ENCODE results near the gene TBC1D9B.

DNA sequence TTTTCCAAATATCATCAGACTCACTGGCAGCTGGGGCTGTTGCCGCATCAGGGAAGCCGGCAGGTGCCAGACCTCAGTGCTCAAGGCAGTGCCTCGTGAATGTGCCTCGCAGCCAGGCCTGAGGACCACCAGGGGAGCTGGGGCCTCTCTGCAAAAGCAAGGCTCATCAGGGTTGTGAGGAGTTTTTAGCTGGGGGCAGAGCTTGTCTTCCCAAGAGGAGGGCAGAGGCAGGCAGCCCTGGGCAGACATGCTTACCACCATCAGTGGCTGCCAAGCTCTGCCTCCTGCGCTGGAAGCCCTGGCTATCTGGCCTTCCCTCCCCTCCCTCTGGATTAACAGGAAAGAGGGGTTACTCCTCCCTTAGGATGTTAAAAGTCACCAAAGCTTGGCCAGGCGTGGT lies 8.8 kb upstream of the TBC1D9B start:
- TF ChIP-seq, protein P1, sequence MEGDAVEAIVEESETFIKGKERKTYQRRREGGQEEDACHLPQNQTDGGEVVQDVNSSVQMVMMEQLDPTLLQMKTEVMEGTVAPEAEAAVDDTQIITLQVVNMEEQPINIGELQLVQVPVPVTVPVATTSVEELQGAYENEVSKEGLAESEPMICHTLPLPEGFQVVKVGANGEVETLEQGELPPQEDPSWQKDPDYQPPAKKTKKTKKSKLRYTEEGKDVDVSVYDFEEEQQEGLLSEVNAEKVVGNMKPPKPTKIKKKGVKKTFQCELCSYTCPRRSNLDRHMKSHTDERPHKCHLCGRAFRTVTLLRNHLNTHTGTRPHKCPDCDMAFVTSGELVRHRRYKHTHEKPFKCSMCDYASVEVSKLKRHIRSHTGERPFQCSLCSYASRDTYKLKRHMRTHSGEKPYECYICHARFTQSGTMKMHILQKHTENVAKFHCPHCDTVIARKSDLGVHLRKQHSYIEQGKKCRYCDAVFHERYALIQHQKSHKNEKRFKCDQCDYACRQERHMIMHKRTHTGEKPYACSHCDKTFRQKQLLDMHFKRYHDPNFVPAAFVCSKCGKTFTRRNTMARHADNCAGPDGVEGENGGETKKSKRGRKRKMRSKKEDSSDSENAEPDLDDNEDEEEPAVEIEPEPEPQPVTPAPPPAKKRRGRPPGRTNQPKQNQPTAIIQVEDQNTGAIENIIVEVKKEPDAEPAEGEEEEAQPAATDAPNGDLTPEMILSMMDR (IDR thresholded peaks at IDR 0.05) = no peak
- TF ChIP-seq POLR2A (IDR thresholded peaks at IDR 0.05) = no peak

Data from heart left ventricle (tissue), 13 donors.